ENCODE results near the gene DISP1.

The DISP1 gene

GRCh38 chr1:222814536-222815439 is at the start of gene DISP1:
DISP1 (plus strand) TSS chr1:222815039; CDS start chr1:222942824, 127,785 bp downstream.
- peak; percentile 68 for DNase-seq

GRCh38 chr1:222767152-222767571 is 47.7 kb upstream of the DISP1 start:
- no peak for DNase-seq

GRCh38 chr1:222768592-222768991 is 46.2 kb upstream of the DISP1 start:
- DNase-seq, result no peak

- DNase-seq, result no peak
These were observed 45.7 kb upstream of the DISP1 start for GRCh38 chr1:222769181-222769580.

GRCh38 chr1:222769971-222770620 is 44.7 kb upstream of the DISP1 start:
- no peak for DNase-seq

- no peak for DNase-seq
These were observed 41.9 kb upstream of the DISP1 start for GRCh38 chr1:222772996-222773379.

- no peak for DNase-seq
These were observed 37.4 kb upstream of the DISP1 start for GRCh38 chr1:222777463-222777862.

GRCh38 chr1:222777977-222778376 is 36.9 kb upstream of the DISP1 start:
- DNase-seq, result no peak

- no peak for DNase-seq
These were observed 33.6 kb upstream of the DISP1 start for GRCh38 chr1:222781251-222781650.

GRCh38 chr1:222783051-222783450 is 31.8 kb upstream of the DISP1 start:
- DNase-seq, result no peak

- no peak for DNase-seq
These were observed 30.5 kb upstream of the DISP1 start for GRCh38 chr1:222784371-222784770.

- no peak for DNase-seq
These were observed 29.9 kb upstream of the DISP1 start for GRCh38 chr1:222784916-222785315.

- DNase-seq, result no peak
These were observed 29.3 kb upstream of the DISP1 start for GRCh38 chr1:222785529-222785928.

- DNase-seq, result no peak
These were observed 28.7 kb upstream of the DISP1 start for GRCh38 chr1:222786121-222786520.

- DNase-seq, result no peak
These were observed 27.1 kb upstream of the DISP1 start for GRCh38 chr1:222787729-222788128.

GRCh38 chr1:222788402-222789156 is 26.3 kb upstream of the DISP1 start:
- no peak for DNase-seq

GRCh38 chr1:222790115-222790514 is 24.7 kb upstream of the DISP1 start:
- no peak for DNase-seq

- DNase-seq, result no peak
These were observed 24.3 kb upstream of the DISP1 start for GRCh38 chr1:222790520-222790919.

GRCh38 chr1:222791006-222791710 is 23.7 kb upstream of the DISP1 start:
- DNase-seq, result no peak

- no peak for DNase-seq
These were observed 22.1 kb upstream of the DISP1 start for GRCh38 chr1:222792744-222793143.

GRCh38 chr1:222794656-222795474 is 20.0 kb upstream of the DISP1 start:
- DNase-seq, result no peak

- no peak for DNase-seq
These were observed 16.7 kb upstream of the DISP1 start for GRCh38 chr1:222798116-222798515.
